Kidney (tissue), 14 donors: ENCODE measurements around the gene ERC2. TPM values are rescaled to one million over a fixed set of nuclear protein-coding genes. Genes with fewer than 3 reads are reported as not detected.

ENCODE experiments used
- DNase-seq, 5 donors: peaks; one replicate each; pipeline ENCODE4 v3.0.0-alpha.2; 2013 to 2020
- FAIRE-seq: peaks from 2 replicates; lab custom pipeline; 2012; peaks lifted over from hg19 to GRCh38; lab: Jason Lieb, UNC
- H3K27ac ChIP-seq, 2 donors: one replicate each; pipeline ENCODE4 v1.7.0; 2013; ENCODE audit warnings: low read depth in 2 of 2, low read length in 2 of 2, inconsistent platforms in 1 of 2
- H3K27me3 ChIP-seq: one replicate; pipeline ENCODE4 v1.7.1; 2013; ENCODE audit warnings: low read length, inconsistent platforms; ENCODE audit not compliant: control insufficient read depth, insufficient read depth
- H3K36me3 ChIP-seq, 3 donors: one replicate each; pipeline versions ENCODE4 v1.7.0 to v1.7.1; 2013; ENCODE audit warnings: low read length in 3 of 3, control low read depth in 1 of 3, inconsistent platforms in 1 of 3; ENCODE audit not compliant: insufficient read depth in 3 of 3, control insufficient read depth in 2 of 3
- H3K4me1 ChIP-seq, 3 donors: one replicate each; pipeline versions ENCODE4 v1.7.0 to v1.7.1; 2013; ENCODE audit warnings: low read length in 3 of 3, inconsistent platforms in 1 of 3, low read depth in 1 of 3; ENCODE audit not compliant: control insufficient read depth in 2 of 3, insufficient read depth in 2 of 3
- H3K4me3 ChIP-seq, 3 donors: one replicate each; pipeline versions ENCODE4 v1.7.0 to v1.8.1; 2013; ENCODE audit warnings: low read length in 3 of 3, control low read depth in 1 of 3, inconsistent platforms in 1 of 3
- H3K9ac ChIP-seq, 3 donors: one replicate each; pipeline versions ENCODE4 v1.7.0 to v1.7.1; 2013; ENCODE audit warnings: low read length in 3 of 3, control low read depth in 1 of 3, inconsistent platforms in 1 of 3
- H3K9me3 ChIP-seq, 3 donors: one replicate each; pipeline versions ENCODE4 v1.7.0 to v1.7.1; 2013; ENCODE audit warnings: low read length in 3 of 3, control low read depth in 1 of 3, inconsistent platforms in 1 of 3; ENCODE audit not compliant: control insufficient read depth in 2 of 3, insufficient read depth in 1 of 3
- CTCF ChIP-seq: IDR thresholded peaks from 3 replicates; pipeline ENCODE4 v1.5.1; 2012; ENCODE audit warnings: mild to moderate bottlenecking, moderate library complexity, borderline replicate concordance; ENCODE audit not compliant: insufficient read depth; ENCODE audit errors: extremely low read depth
- intact Hi-C: fragments of 100-400 bp; cut with DNase I; formaldehyde crosslinking; loops from one replicate; pipeline ENCODE4 v1.11.1; 2022
- polyA plus RNA-seq: library from polyadenylated mRNA; stranded (reverse); fragments of 350-450 nt; fragmentation: Illumina TruSeq; extraction: RNeasy Lipid Tissue Mini Kit (QIAGEN cat#74804); gene quantifications from one replicate; pipeline ENCODE4 v1.2.3, GENCODE V29; 2014; ENCODE audit warnings: low read depth, low replicate concordance; ENCODE audit not compliant: insufficient read depth
- total RNA-seq: library from RNA; stranded (reverse); fragmentation: NEBNext Ultra II Directional; extraction: Animal tissue kit (Norgen Biotek cat#: 25700); gene quantifications from one replicate; pipeline ENCODE4 v1.2.1, GENCODE V29; 2021
- donor health status: control.
- donor health status: control.
- donor health status: control.
- donor health status: control.
- donor health status: control.
- donor health status: DM: yes; HTN: yes; CAD: no.
- donor health status: Normal renal cell carcinoma (clear cell type).

Gene ERC2
- total and polyA plus RNA-seq, 2 donors from 2014 or later = 0.92 to 3.8 TPM

- Histone ChIP-seq H3K9me3 (no peaks in the 10 kb centered on the region), H3K36me3 (no peaks in the 10 kb centered on the region), H3K27ac (no peak overlapping the region), H3K27me3 (no peaks in the 10 kb centered on the region), H3K4me1 (no peaks in the 10 kb centered on the region), H3K9ac (no peak overlapping the region), H3K4me3 (no peak overlapping the region)
- FAIRE-seq = no peak
- no peak for DNase-seq
- intact Hi-C loops = no loop called here
- TF ChIP-seq CTCF = no peak
These were observed 910.0 kb downstream of the ERC2 start for GRCh38 chr3:55558316-55558715.

- FAIRE-seq = no peak
- DNase-seq = no peak
- Histone ChIP-seq H3K27me3 (no peaks in the 10 kb centered on the region), H3K36me3 (no peaks in the 10 kb centered on the region), H3K27ac (no peak overlapping the region), H3K4me1 (no peaks in the 10 kb centered on the region), H3K9me3 (no peaks in the 10 kb centered on the region), H3K4me3 (no peak overlapping the region), H3K9ac (no peak overlapping the region)
- no peak for TF ChIP-seq CTCF
- intact Hi-C loops = no loop called here
These were observed 910.7 kb downstream of the ERC2 start for GRCh38 chr3:55557549-55557948.

GRCh38 chr3:55556619-55557537 is 911.4 kb downstream of the ERC2 start:
- no peak overlapping the region for H3K9ac ChIP-seq
- FAIRE-seq (no peak), DNase-seq (no peak)
- H3K27me3 ChIP-seq = no peaks in the 10 kb centered on the region
- no peak overlapping the region for H3K4me3 ChIP-seq
- H3K36me3 ChIP-seq = no peaks in the 10 kb centered on the region
- H3K27ac ChIP-seq = no peak overlapping the region
- no peaks in the 10 kb centered on the region for H3K9me3 ChIP-seq
- intact Hi-C loops = no loop called here
- H3K4me1 ChIP-seq = no peaks in the 10 kb centered on the region
- TF ChIP-seq CTCF = no peak
